Hematopoietic multipotent progenitor cell treated with erythropoietin and hydrocortisone succinate and interleukin-3 and kit ligand, for 17 days (in vitro differentiated cells): ENCODE results near the gene NR2E1.

Experiments
- DNase-seq: peaks from one replicate; pipeline ENCODE4 v3.0.0-alpha.2; 2015; ENCODE audit warnings: low spot score

Gene NR2E1

DNA sequence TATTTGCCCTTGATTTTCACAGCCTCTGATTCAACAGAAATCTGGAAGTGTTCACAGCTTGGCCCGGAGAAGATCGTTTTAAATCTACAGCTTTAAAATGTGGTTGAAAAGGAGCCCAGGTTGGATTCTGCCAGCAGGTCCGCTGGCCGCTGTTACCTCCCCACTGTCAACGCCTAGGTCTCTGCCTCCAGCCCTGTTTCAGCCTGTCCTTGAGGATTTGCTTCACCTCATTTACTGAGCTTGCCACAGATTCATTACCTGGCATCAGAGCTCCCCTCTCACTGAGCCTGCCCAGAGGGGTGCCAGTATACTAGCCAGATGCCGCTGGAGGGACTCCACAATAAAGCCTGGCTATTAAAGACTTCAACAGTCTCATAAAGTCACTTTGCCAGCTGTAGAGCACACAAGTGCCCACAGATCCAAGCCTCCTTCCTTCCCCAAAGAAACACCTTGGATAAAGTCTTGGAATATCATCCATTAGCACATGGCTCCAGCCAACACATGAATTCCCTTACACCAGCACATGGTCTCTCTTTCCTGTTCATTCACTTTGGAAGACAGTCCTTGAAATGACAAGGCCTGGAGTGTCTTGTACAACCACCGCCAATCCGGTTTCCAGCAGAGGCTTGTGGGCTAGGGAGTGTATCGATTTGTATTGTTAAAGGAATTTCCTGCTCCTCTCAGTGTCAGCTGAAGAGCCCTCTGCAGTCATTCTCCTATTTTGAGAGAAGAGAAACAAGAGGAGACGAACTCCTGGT is 9.5 kb upstream of the NR2E1 start:
- no peak for DNase-seq

DNA sequence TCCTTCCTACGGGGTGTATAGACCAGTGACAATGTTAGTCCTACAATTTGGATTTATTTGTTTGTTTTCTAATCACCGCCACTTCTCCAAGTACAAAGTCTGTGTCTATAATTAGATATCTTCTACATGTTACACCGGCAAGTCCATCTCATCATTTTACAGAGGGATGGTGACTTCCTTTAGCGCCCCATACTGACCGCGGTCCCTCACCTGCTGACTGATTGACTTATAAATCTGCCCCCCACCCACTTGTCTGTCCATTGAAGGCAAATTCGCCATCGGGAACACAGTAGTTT is 8.9 kb upstream of the NR2E1 start:
- no peak for DNase-seq

DNA sequence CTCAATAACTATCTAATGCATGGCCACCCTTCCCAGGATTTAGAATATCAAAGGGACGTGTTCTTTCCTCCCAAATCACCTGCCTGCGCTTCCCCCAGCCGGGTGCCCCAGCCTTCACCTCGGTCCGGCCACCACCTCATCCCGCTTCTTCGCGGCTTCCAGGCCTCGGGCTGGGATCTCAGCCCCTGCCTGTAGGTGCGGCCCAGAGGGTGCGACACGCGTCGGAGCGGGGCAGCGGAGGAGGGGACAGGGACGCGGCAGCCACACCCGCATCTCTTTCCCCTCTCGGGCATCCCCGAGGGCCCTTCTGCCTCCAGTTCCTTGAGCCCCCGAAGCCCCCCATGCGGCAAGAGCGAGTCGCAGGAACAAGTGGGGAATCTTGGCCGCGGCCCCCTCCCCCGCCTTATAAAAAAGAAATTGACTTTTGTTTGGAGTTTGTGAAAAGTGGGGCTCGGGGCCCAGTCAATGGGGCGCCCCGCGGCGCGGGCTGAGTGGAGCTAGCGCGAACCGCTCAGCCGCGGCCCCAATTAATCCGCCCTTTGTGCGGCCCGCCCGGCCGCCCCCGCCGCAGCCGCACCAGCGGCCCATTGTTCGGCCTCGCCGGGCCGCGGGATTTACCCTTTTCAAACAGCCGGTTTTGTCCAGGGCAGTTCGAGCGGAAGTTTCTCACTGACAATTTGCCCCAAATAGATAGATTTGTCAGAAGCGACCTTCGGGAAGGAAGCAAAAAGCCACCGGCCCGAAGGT is 8.4 kb upstream of the NR2E1 start:
- no peak for DNase-seq

DNA sequence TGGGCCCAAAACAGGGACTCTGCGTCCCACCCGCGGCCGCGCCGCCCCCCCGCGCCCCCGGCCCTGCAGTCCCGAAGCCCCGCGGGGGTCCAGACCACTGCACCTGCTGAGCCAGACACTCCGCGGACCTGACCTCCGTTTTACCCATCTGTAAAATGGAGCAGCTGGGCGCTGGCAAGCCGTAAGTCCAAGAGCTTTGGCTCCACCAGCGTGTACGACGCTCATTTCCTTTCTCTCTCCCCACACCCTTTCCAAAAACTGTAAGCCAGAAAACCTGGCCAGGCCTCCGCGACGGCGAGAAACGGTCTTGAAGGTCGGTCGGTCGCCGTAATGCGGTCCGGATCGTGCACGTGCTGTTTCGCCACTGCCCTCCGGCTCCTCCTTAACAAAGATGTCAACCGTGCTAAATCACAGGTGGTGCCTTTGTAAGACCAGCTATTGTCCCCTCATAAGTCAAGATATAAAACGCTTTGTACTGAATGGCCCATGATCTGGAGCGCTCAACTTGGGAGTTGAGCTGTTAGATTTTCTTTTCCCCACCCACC is 7.8 kb upstream of the NR2E1 start:
- no peak for DNase-seq

DNA sequence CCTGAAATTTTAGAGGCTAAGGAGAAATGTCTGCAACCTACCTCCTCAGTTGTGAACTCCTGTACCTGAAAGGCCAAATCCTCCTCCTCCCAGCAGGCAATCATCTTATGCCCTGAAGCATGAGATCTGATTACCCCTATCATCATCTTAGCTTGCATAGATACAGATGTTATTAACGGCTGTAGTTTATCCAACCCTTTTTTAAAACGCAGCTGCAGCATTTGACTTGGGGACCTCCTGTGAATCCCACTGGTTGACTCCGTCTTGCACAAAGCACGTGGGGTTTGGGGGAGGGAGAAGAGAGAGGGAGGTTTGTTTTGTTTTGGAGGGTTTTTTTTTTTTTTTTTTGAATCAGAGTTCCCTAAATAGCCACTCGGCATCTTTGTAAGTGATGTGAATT is 5.8 kb upstream of the NR2E1 start:
- no peak for DNase-seq

DNA sequence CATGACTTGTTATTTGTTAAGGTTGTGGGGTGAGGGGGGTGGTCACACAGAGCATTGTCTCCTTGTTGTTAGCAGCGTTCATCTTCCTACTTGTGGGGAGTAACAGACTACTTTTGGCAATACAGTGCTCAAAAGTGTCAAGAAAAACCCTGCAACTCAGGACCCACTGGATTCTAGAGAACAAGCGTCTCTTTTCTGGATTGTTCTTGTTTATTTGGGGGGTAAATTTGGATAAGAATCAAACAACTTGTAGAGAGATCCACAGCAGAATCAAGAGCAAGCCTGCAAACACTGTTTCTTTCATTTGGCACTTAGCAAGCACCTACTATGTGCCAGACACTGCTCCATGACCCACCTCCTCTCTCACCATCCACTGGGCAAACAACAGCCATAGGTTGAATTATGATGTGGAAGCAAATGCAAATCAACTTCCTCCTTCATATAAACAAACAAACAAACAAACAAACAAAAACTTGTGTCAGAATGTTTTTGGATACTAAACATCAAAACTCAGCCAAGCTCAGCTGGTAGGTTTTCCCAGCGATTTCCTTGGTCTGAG is 4.0 kb upstream of the NR2E1 start:
- DNase-seq, result no peak

DNA sequence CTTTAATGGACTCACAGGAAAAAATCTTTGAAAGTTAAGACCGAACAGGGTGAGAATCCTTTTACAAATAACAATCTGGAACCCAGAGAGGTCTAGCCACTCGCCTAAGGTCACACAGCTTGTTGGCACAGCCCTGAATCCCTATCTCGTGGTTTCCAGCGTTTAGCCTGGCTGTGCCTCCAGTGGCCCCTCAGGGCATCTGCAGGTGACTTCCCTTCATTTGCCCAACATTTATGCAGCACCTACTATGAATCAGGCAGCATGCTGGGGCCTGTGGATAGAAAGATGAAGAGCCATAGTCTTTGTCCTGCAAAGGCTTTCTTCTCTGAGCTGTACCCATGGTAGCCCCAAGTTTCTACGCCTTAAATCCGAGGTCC is 2.6 kb upstream of the NR2E1 start:
- no peak for DNase-seq

DNA sequence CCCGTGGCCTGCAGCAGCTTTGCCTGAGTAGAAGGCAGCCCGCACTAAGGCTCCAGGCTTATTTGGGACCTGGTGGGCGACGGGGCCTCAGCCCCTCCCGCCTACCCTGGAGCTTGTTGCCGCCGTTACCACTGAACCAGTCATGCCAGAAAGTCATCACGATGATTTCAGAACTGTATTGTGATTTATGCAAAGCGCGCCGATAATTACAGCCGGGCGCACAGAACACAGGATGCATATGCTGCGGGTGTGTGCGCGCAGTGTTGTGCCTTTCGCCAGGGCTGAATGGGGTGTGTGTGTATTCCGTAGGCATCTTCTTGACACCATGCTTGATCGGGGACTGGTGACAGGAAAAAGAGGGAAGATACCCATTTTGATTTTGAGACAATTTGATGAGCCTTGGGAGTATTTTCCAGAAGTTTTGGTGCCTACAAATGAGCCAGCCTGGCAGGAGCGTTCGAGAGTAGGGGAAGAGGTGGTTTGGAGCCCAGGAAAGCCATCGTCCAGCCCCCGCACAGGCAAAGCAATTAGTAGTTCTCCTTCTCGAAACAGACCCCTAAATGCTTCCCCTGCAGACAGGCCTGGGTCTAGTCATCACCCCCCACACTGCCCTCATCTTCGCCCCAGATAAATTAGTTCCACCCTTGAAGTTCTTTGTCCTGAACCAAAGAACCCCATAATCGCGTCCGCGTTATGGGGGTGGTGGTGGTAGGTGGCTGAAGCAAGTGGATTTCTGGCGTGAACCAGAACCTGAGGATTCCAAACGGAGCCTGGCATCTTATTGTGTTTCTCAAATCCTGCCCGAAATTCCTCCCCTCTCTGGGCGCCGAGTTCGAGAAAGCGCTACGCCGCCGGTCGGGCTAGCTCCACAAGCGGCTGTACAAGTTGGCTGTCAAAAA is 1.9 kb upstream of the NR2E1 start:
- no peak for DNase-seq

DNA sequence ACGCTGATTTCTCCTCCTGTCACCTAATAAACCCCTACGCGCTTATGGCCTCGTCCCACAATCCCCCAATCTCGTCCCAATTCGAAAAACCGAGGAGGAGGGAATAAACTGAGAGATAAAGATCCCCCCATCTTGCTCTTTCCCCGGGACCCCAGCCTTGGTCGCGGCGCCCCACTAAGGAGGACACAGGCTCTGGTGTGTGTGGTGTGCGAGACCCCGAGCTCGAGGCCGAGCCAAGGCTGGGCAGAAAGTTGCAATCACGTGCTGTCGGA is 1.3 kb upstream of the NR2E1 start:
- DNase-seq, result no peak

DNA sequence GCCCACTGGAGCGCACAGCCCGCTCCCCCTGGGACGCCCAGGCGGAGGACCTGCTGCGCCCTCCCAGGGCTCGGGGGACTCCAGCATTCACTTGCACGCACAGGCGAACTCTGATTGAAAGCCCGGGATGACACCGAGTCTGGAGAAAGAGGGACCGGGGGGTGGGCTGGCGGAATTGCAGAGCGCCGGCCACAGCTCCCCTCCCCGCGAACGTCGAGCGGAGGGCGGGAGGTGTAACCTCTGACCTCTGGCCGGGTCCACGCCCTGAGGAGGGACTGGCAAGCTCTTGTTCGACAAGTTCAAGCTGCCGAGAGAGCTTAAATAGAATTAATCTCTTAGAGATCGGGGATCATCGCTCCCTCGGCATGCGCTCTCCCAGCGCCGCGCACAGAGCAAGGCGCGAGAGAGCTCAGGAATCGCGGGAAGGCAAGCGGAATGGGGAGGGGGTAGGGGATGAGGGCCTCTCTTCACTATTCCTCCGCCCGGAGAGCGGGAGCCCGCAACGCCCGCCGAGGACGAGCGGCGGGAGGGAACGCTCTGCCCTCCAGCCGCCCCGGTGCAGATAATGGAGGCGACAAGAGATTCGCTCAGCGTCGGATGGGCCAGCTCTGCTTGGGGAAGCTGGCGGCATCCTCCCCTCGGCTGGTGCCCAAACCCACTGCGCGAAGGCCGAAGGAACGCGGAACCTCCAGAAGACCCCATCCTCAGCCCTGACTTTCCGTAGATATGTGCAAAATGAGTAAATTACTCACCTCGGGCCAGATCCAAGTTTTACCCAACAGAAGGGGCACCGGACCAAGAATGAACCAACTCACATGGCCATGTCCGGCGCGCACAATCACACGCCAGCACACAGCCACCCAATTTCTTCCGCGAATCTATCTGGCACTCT is 761 bp upstream of the NR2E1 start:
- no peak for DNase-seq

DNA sequence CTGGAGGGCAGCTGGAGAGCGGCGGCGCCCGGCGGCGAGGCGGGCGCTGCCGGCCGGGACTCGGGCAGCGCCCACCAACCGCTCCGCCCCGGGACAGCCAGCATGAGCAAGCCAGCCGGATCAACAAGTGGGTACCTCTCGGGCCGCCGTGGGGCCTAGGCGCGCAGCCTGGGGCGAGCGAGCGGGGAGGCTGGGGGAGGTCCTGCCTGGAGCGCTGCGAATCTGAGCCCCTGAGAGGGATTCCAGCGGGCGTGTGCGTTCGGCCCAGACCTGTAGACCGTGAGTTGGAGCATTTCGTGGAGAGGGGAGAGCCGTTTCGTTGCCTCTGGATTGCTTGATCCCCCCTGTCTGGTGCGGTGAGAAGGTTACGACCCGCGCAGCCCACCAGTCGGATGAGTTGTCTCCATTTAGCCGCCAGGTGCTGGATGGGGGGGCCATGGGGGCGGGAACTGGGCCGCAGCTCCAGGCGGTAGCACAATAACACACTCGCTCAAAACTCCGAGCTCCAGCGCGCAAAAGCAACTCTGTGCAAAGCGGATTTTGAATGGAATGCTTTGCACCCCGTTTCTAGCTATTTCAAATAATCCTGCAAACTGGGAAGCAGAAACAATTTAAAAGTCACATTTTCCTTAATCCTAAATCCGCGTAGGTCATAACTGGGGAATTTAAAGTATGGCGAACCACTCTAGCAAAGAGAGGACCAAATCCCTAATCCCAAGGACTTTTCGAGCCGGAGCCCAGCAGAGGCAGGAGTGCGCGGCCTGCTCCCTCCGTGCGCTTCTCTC is 1.0 kb downstream of the NR2E1 start:
- DNase-seq, result no peak

DNA sequence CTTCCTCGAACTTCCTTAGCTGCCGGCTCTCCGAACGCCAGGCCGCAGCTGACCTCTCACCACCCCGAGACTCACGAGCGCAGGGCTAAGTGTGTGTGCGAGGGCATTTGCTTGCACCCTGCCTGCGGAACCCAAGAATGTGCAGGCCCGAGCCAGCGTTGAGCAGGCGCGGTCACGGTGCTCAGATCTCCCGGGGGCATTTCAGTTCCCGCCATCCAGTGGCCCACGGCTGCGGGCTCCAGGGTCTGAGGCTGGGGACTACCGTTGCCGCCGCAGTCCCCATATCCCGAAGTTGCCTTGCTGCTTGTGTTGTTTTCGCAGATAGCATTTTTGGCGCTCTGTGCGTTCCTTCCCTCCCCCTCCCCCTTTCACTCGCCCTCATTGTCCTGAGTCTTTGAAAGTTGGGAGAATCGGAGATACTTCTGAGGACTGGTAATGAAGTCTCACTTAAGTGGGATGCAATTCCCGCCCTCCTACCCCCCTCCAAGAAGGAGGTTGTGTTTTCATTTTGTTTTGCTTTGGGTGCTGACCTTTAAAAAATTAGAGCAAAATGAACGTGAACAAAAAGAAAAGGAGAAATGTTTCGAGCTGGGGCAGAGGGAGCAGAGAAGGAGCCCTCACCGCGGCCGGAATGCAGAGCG is 1.7 kb downstream of the NR2E1 start:
- DNase-seq, result no peak

DNA sequence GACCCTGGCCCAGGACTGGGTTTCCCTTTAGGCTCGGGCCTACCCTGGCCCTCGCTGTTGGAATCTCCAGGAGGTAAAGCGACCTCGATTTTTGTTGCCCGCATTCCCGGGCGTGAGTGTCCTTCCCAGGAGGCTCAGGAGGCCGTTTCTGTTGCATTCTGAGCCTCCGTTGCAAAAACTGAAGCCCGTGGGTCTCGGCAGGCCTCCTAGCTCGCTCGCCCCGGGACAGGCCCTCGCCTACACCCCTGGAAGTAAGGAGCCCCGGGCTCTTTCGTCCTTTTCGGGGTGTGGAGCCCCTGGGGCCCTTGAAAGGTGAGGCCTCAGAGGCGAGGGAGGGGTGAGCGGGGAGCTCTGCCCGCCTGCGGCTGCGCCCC is 2.3 kb downstream of the NR2E1 start:
- DNase-seq, result no peak

DNA sequence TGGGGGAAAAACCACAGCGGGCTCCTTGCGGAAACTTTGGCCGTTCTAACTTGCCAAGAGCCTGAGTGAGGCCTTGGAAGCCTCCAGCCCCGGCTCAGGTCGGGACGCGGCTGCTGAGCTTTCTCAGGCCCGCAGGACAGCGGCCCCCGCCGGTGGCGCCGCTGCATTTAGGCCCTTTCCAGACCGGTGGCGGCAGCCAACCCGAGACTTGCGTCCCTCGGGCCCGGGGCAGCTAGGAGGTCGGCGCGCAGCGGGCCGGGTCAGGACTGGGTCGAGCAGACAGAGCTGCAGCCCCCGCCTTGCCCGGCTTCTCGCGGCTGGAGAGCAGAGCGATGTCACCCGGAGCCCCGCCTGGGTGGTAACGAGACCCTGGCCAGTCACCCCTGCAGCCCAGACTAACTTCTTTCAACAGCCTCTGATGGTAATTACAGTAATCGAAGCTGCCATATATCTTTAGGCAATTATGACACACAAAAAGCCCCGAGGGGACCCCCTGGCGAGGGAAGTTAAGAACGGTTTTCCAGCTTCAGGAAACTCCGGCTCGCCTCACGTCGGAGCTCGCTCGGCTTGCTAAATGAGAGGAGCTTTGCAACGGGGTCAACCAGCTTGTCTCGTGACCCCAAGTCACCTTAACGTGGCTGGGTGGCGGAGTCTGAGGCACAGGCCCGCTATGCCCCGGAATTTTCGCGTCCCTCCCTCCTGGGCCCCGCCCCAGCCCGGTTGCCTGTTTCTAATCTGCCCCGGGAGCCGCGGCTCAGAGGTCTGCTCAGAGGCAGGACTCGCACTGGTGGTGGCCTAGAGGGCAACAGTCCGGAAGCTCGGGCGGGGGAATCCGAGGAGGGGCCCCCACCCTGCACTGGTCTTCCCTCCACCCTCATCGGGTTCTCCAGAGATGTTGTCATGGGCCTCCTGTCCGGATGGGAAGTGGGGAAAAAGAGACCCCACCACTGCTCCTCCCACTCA is 3.0 kb downstream of the NR2E1 start:
- no peak for DNase-seq

DNA sequence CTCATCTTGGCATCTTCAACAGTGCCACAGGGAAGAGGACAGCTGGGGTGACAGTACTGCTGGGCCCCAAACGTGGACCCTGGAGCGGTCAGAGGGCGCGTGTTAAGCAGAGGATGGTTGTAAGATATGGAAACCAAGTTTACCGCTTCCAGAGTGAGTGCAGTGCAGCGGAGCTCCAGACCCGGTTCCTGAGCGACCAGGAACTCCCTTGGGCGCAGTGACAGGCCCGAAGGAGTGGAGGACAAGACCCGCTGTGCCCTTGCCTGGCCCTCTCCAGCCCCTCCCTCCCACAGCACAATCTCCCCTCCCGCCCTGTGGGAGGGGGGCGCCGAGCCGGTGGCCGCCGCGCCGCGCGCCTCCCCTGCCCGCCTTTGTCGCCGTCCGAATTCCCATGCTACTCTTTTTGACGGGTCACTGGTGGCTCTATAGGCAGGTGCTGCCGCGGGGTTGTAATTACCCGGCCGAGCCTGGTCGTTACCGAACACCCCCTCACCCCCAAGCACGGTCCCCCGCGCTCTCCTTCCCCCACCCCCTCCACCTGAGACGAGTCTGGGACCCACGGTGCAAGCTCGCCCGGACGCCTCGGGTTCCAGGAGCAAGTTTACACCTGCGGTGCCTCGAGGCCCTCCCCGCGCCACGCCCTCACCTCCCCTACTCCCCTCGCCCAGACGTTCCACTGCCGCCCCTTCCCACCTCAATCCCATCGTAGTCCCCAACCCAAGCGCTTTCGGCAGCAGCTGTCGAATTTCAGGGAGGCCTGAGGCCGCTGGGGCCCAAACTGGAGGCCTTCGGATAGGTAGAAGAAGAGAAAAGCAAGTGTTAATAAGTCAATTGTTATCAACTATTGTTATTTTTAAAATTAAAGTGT is 3.9 kb downstream of the NR2E1 start:
- no peak for DNase-seq

DNA sequence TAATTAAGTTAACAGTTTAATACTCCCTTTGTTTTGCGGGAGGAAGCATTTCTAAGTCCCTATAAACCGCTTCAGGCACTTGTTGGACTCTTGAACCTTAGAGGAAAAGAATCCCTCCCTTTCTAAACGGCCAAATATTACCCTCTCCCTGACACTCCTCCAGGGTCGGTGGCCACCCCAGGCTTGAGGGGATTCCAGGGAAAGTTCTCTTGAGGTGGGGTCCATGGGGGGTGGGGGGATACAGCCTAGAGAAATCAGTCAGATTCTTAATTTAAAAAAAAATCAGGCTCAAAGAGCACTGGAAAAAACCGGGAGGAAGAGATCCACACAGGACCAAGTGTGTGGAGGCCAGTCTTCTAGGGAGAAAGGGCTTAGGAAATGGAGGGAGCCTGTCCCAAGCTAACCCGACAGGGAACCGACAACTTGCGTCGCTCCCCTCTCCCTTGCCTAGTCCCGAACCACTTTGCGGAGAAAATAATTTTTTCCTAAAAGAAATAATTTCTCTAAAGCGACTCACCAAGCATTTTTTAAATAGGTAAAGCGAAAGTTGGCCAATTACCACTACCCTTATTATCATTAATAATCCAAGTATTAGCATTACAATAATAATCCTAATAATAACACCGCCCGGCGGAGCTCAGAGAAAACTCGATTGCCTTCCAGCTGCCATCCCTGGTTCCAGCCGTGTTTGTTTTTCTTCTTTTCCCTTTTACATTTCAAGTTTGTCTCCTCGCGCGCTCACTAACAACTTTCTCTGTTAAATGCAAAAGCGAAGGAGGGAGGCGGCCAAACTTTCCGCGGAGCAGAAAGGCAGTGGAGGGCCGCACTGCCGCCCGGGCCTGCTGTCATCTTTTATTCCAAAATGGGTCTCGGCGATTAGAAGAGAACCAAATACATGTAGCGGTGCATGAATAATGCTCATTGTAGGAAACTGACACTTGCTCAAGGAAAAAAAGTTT is 4.8 kb downstream of the NR2E1 start:
- DNase-seq, result no peak

DNA sequence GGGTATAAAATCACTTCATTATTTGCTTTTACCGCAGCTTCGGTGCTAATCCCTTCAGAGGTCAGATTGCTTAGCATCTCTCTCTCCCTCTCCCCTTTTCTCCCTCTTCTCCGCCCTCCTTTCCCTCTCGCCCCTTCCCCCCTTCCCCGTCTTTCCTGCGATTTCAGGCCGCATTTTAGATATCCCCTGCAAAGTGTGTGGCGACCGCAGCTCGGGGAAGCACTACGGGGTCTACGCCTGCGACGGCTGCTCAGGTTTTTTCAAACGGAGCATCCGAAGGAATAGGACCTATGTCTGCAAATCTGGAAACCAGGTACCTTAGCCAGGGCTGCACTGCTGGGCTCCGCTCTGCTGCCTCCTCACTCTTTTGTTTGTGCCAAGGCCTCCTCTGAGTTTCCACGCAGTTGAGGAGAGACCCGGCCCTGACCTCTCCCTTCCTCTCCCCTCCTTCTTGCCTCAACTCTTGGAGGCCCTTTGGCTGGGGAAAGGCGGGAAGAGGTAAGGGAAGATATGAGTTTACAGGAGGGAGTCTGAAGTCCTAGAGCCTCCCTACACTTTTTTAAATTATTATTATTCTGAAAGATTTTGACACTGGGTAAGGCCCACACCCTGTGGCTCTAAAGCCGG is 5.6 kb downstream of the NR2E1 start:
- no peak for DNase-seq
